KMS-11 (cell line): ENCODE measurements around the gene DIPK2A.

Experiments used
- H2AFZ ChIP-seq: fragments of 200-600 bp; sonication (generic); 2 replicates; pipeline ENCODE4 v1.6.1; 2016; ENCODE audit warnings: antibody characterized with exemption, mixed run types, low read depth
- H3K27ac ChIP-seq: fragments of 200-600 bp; sonication (generic); 2 replicates; pipeline ENCODE4 v1.6.1; 2016; ENCODE audit warnings: mild to moderate bottlenecking, mixed run types
- H3K27me3 ChIP-seq: fragments of 200-600 bp; sonication (generic); 2 replicates; pipeline ENCODE4 v1.6.1; 2017; ENCODE audit warnings: mild to moderate bottlenecking, low read depth, mixed run types, moderate library complexity; ENCODE audit not compliant: insufficient read depth
- H3K36me3 ChIP-seq: fragments of 200-600 bp; sonication (generic); 2 replicates; pipeline ENCODE4 v1.6.1; 2017; ENCODE audit warnings: mild to moderate bottlenecking, mixed run types; ENCODE audit not compliant: insufficient read depth
- H3K4me1 ChIP-seq: fragments of 200-600 bp; sonication (generic); 2 replicates; pipeline ENCODE4 v1.6.1; 2016; ENCODE audit warnings: mild to moderate bottlenecking, low read depth, mixed run types; ENCODE audit not compliant: poor library complexity, severe bottlenecking
- H3K4me2 ChIP-seq: fragments of 200-600 bp; sonication (generic); 2 replicates; pipeline ENCODE4 v1.7.0; 2016; ENCODE audit warnings: mild to moderate bottlenecking, mixed run types
- H3K4me3 ChIP-seq: fragments of 200-600 bp; sonication (generic); IDR thresholded peaks from 2 replicates; pipeline ENCODE4 v1.6.1; 2017; ENCODE audit warnings: low read depth, low read length, mixed read lengths; ENCODE audit not compliant: insufficient read depth
- H3K79me2 ChIP-seq: fragments of 200-600 bp; sonication (generic); 2 replicates; pipeline ENCODE4 v1.6.1; 2016; ENCODE audit warnings: low read depth, mixed run types; ENCODE audit not compliant: insufficient read depth
- H3K9ac ChIP-seq: fragments of 200-600 bp; sonication (generic); 2 replicates; pipeline ENCODE4 v1.6.1; 2016; ENCODE audit warnings: mild to moderate bottlenecking, mixed run types
- H4K20me1 ChIP-seq: fragments of 200-600 bp; sonication (generic); 2 replicates; pipeline ENCODE4 v1.6.1; 2016; ENCODE audit warnings: mild to moderate bottlenecking, mixed run types; ENCODE audit not compliant: insufficient read depth
- TF ChIP-seq, protein P1 (sequence below): fragments of 200-600 bp; sonication (generic); conservative IDR thresholded peaks from 2 replicates; pipeline ENCODE4 v1.6.1; 2017; ENCODE audit warnings: low read depth, mild to moderate bottlenecking, antibody characterized with exemption, low read length, moderate library complexity, mixed read lengths

DIPK2A gene

DNA sequence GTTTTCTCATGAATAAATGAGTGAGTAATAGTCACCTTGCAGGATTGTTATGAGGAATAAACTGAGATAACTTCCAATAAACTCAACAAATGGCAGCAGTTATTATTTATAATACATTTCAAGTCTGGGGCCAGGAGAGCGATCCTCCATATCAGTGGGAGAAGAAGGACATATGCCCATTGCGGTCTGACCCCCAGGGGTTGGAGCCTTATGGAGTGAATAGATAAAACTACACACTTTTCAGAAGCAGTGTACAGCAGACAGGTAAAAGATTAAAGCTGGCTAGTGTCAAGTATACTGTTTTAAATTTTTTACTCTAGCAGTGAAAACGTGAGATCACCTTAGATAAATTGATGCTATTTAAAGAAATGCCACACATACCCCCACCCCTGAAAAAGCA lies 43.5 kb downstream of the DIPK2A start:
- Histone ChIP-seq H3K4me3 (no peak overlapping the region), H3K9ac (no peak overlapping the region), H3K4me2 (no peak overlapping the region), H4K20me1 (no peaks in the 10 kb centered on the region), H3K27me3 (no peaks in the 10 kb centered on the region), H3K4me1 (no peaks in the 10 kb centered on the region), H3K79me2 (no peaks in the 10 kb centered on the region), H3K36me3 (no peaks in the 10 kb centered on the region), H3K27ac (no peak overlapping the region), H2AFZ (no peak overlapping the region)
- TF ChIP-seq, protein P1, sequence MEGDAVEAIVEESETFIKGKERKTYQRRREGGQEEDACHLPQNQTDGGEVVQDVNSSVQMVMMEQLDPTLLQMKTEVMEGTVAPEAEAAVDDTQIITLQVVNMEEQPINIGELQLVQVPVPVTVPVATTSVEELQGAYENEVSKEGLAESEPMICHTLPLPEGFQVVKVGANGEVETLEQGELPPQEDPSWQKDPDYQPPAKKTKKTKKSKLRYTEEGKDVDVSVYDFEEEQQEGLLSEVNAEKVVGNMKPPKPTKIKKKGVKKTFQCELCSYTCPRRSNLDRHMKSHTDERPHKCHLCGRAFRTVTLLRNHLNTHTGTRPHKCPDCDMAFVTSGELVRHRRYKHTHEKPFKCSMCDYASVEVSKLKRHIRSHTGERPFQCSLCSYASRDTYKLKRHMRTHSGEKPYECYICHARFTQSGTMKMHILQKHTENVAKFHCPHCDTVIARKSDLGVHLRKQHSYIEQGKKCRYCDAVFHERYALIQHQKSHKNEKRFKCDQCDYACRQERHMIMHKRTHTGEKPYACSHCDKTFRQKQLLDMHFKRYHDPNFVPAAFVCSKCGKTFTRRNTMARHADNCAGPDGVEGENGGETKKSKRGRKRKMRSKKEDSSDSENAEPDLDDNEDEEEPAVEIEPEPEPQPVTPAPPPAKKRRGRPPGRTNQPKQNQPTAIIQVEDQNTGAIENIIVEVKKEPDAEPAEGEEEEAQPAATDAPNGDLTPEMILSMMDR = no peak

DNA sequence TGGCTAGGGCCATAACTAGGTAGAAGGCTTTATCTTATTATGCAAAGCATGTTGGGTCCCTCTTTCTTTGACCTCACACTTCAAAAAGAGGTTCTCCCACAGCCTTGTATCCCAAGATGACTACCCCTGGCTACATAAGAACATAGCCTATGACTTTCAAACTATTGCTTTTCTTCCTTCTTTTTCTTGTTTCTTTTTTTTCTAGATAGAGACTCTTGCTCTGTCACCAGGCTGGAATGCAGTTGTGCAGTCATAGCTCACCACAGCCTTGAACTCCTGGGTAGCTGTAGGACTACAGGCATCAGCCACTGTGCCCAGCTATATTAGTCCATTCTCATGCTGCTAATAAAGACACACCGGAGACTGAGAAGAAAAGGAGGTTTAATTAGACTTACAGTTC lies 47.2 kb downstream of the DIPK2A start:
- no peaks in the 10 kb centered on the region for H3K79me2 ChIP-seq
- no peak overlapping the region for H3K27ac ChIP-seq
- no peak overlapping the region for H3K4me2 ChIP-seq
- TF ChIP-seq, protein P1 = no peak
- no peak overlapping the region for H3K9ac ChIP-seq
- H4K20me1 ChIP-seq = no peaks in the 10 kb centered on the region
- no peaks in the 10 kb centered on the region for H3K4me1 ChIP-seq
- no peak overlapping the region for H2AFZ ChIP-seq
- H3K27me3 ChIP-seq = no peaks in the 10 kb centered on the region
- H3K36me3 ChIP-seq = no peaks in the 10 kb centered on the region
- no peak overlapping the region for H3K4me3 ChIP-seq
